Measurements from ENCODE around the gene INSRR. TPM values are rescaled to one million over a fixed set of nuclear protein-coding genes. Genes with fewer than 3 reads are reported as not detected.

Gene INSRR
- total RNA-seq, 1 donor from 2014 or later: not detected

GRCh38 chr1:156815961-156816422 is 42.9 kb downstream of the INSRR start:
- DNase-seq (ENCODE audit: low read depth): no peak

GRCh38 chr1:156815307-156815826 is 43.5 kb downstream of the INSRR start:
- Histone ChIP-seq H3K27me3 (ENCODE audit: control insufficient read depth, insufficient read depth, low read length) (peaks cover 6% of the 10 kb centered on the region), H3K36me3 (ENCODE audit: control insufficient read depth, insufficient read depth, low read length) (no peaks in the 10 kb centered on the region), H3K4me3 (ENCODE audit: low read depth, low read length) (no peak overlapping the region)
- TF ChIP-seq CTCF (IDR thresholded peaks at IDR 0.05; ENCODE audit: insufficient read depth, low read length, poor library complexity, severe bottlenecking): no peak
- DNase-seq (ENCODE audit: low read depth): no peak

More at GRCh38 chr1:156815961-156816422, 42.9 kb downstream of the INSRR start:
- Histone ChIP-seq H3K4me3 (ENCODE audit: low read depth, low read length) (no peak overlapping the region), H3K36me3 (ENCODE audit: control insufficient read depth, insufficient read depth, low read length) (no peaks in the 10 kb centered on the region), H3K27me3 (ENCODE audit: control insufficient read depth, insufficient read depth, low read length) (peaks cover 6% of the 10 kb centered on the region)
- no peak for TF ChIP-seq CTCF (IDR thresholded peaks at IDR 0.05; ENCODE audit: insufficient read depth, low read length, poor library complexity, severe bottlenecking)

- no peak for TF ChIP-seq CTCF (IDR thresholded peaks at IDR 0.05; ENCODE audit: insufficient read depth, low read length, poor library complexity, severe bottlenecking)
- no peak overlapping the region for H3K4me3 ChIP-seq (ENCODE audit: low read depth, low read length)
- no peak for DNase-seq (ENCODE audit: low read depth)
- H3K36me3 ChIP-seq (ENCODE audit: control insufficient read depth, insufficient read depth, low read length): no peaks in the 10 kb centered on the region
- H3K27me3 ChIP-seq (ENCODE audit: control insufficient read depth, insufficient read depth, low read length): peaks cover 6% of the 10 kb centered on the region
Observed at GRCh38 chr1:156814571-156815260, 44.2 kb downstream of the INSRR start.

- DNase-seq (ENCODE audit: low read depth): no peak
- peak overlapping the region; percentile 12 for H3K4me3 ChIP-seq (ENCODE audit: low read depth, low read length)
- TF ChIP-seq CTCF (IDR thresholded peaks at IDR 0.05; ENCODE audit: insufficient read depth, low read length, poor library complexity, severe bottlenecking): peak; percentile 76
- no peaks in the 10 kb centered on the region for H3K36me3 ChIP-seq (ENCODE audit: control insufficient read depth, insufficient read depth, low read length)
- peaks cover 6% of the 10 kb centered on the region for H3K27me3 ChIP-seq (ENCODE audit: control insufficient read depth, insufficient read depth, low read length)
Observed at GRCh38 chr1:156813750-156814570, 45.0 kb downstream of the INSRR start.

- H3K4me3 ChIP-seq (ENCODE audit: low read depth, low read length): peak overlapping the region; percentile 12
- TF ChIP-seq CTCF (IDR thresholded peaks at IDR 0.05; ENCODE audit: insufficient read depth, low read length, poor library complexity, severe bottlenecking): no peak
Observed at GRCh38 chr1:156813298-156813697, 45.6 kb downstream of the INSRR start.

More at GRCh38 chr1:156813298-156813697, 45.6 kb downstream of the INSRR start:
- H3K27me3 ChIP-seq (ENCODE audit: control insufficient read depth, insufficient read depth, low read length): peaks cover 6% of the 10 kb centered on the region
- no peak for DNase-seq (ENCODE audit: low read depth)
- H3K36me3 ChIP-seq (ENCODE audit: control insufficient read depth, insufficient read depth, low read length): no peaks in the 10 kb centered on the region

All from kidney epithelial cell (primary cell).